H7 (cell line): ENCODE measurements around the gene PTPRD. TPM values are rescaled to one million over a fixed set of nuclear protein-coding genes. Genes with fewer than 3 reads are reported as not detected.

Source experiments
- DNase-seq: peaks from one replicate; pipeline ENCODE4 v3.0.0; 2012
- H3K27me3 ChIP-seq: 2 replicates; pipeline ENCODE4 v1.6.0; 2011; ENCODE audit warnings: mild to moderate bottlenecking, low read length; ENCODE audit not compliant: control insufficient read depth, insufficient read depth
- H3K36me3 ChIP-seq: replicated peaks from 2 replicates; pipeline ENCODE4 v1.5.1; 2011; ENCODE audit warnings: low read length; ENCODE audit not compliant: control insufficient read depth, insufficient read depth
- H3K4me3 ChIP-seq: 2 replicates; pipeline ENCODE4 v1.5.1; 2011; ENCODE audit warnings: low read depth, mild to moderate bottlenecking, control low read depth, low read length, moderate library complexity; ENCODE audit not compliant: insufficient read depth
- total RNA-seq: library from RNA; depleted of rRNA; stranded (reverse); fragments of >200 nt; shearing (Covaris generic); gene quantifications from 2 replicates; pipeline ENCODE4 v1.2.3, GENCODE V29; 2014

The PTPRD gene
- total RNA-seq, 1 experiment from 2014 or later = 21.5 TPM

DNA sequence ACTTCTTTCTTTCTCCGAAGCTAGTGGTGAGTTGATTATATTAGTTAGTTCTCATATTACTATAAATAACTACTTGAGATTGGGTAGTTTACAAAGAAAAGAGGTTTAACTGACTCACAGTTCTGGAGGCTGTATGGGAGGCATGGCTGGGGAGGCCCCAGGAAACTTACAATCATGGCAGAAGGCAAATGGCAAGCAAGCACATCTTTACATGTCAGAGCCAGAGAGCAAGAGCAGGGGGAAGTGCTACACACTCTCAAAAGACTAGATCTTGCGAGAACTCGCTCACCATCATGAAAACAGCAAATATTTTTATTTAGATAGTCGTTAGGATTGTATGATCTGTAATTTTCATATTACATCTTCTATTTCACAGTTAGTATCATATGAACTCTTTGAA, 711.2 kb downstream of the PTPRD start:
- H3K36me3 ChIP-seq = no peaks in the 10 kb centered on the region
- no peaks in the 10 kb centered on the region for H3K27me3 ChIP-seq
- no peak overlapping the region for H3K4me3 ChIP-seq
- DNase-seq = no peak

GRCh38 chr9:9893837-9894236, 719.0 kb downstream of the PTPRD start:
- no peak for DNase-seq
- H3K4me3 ChIP-seq = no peak overlapping the region
- no peaks in the 10 kb centered on the region for H3K36me3 ChIP-seq
- no peaks in the 10 kb centered on the region for H3K27me3 ChIP-seq

DNA sequence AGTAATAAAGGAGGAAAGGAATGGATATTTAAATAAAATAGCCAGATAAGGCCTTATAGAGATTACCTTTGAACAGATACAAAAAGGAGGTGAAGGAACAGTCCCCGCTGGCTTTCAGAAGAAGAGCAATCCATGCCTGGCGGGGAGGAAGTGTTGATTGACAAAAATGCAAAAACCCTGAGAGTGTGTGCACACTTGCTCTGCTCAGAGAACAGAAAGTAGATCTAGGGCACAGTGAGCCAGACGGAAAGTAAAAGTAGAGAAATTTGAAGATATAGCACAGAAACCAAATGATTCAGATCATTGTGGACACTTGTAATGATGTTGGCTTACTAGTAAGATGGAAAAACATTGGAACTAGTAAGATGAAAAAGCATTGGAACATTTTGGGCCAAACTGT, 720.6 kb downstream of the PTPRD start:
- no peak for DNase-seq
- Histone ChIP-seq H3K36me3 (no peaks in the 10 kb centered on the region), H3K27me3 (no peaks in the 10 kb centered on the region), H3K4me3 (no peak overlapping the region)

GRCh38 chr9:9881692-9882091, 731.1 kb downstream of the PTPRD start:
- no peak for DNase-seq
- no peaks in the 10 kb centered on the region for H3K27me3 ChIP-seq
- no peak overlapping the region for H3K4me3 ChIP-seq
- H3K36me3 ChIP-seq = no peaks in the 10 kb centered on the region

DNA sequence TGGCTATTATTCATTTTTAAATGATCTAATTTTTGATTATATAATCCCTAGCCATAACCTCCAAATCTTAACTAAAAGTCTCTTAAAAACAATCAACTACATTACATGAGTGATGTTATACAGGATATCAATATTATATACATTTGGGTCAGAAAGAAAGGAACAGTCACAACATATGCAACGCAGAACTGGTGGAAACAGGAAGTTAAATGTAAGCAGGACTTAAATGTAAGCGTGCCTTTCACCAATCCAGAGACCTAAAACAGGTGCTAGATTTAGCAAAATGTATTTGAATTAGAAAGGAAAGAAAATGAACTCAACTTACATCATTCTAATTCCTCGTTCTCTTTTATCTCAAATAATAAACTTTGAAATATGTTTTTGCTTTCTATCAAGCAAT, 738.5 kb downstream of the PTPRD start:
- Histone ChIP-seq H3K27me3 (no peaks in the 10 kb centered on the region), H3K4me3 (no peak overlapping the region), H3K36me3 (no peaks in the 10 kb centered on the region)
- no peak for DNase-seq

DNA sequence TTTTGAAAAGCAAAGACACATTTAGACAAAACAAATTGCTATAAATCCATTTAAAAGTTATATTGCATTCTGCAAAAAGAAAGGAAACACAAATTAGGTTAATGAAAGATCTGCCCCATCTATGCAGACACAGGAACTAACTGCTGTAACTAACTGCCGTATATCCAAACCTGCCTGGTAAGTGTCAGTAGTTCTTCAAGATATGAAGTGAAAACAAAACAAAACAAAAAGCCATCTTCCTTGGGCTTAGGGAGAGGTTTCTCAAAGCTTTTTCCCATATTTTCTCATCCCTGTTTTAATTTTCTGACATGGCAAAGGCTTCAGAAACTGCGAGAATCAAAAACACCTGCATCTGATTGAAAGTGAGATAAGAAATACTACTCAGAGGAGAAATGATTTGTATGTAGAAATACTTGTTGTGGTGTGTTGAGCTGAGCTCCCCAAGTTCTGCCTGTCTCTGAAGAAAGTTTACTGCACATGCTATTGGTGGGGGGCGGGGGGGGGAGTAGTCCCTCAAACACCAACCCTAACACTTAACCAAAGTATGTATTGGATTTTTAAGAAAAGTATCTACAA, 750.5 kb downstream of the PTPRD start:
- Histone ChIP-seq H3K4me3 (no peak overlapping the region), H3K27me3 (no peaks in the 10 kb centered on the region), H3K36me3 (no peaks in the 10 kb centered on the region)
- DNase-seq = no peak

- H3K4me3 ChIP-seq = peak overlapping the region; percentile 19; the same call in 1 of the 2 replicates
- no peak for DNase-seq
- no peaks in the 10 kb centered on the region for H3K27me3 ChIP-seq
- no peaks in the 10 kb centered on the region for H3K36me3 ChIP-seq
Measured at GRCh38 chr9:9855177-9856078, 757.4 kb downstream of the PTPRD start.

- Histone ChIP-seq H3K4me3 (no peak overlapping the region), H3K36me3 (no peaks in the 10 kb centered on the region), H3K27me3 (no peaks in the 10 kb centered on the region)
- no peak for DNase-seq
Measured at GRCh38 chr9:9847750-9848149, 765.1 kb downstream of the PTPRD start.

- no peak for DNase-seq
- no peaks in the 10 kb centered on the region for H3K27me3 ChIP-seq
- no peak overlapping the region for H3K4me3 ChIP-seq
- no peaks in the 10 kb centered on the region for H3K36me3 ChIP-seq
Measured at GRCh38 chr9:9846557-9846956, 766.2 kb downstream of the PTPRD start.

GRCh38 chr9:9820436-9820835, 792.4 kb downstream of the PTPRD start:
- Histone ChIP-seq H3K4me3 (no peak overlapping the region), H3K36me3 (no peaks in the 10 kb centered on the region), H3K27me3 (no peaks in the 10 kb centered on the region)
- DNase-seq = no peak

GRCh38 chr9:9819886-9820285, 792.9 kb downstream of the PTPRD start:
- Histone ChIP-seq H3K4me3 (no peak overlapping the region), H3K36me3 (no peaks in the 10 kb centered on the region), H3K27me3 (no peaks in the 10 kb centered on the region)
- DNase-seq = no peak

- H3K4me3 ChIP-seq = no peak overlapping the region
- no peak for DNase-seq
- H3K36me3 ChIP-seq = no peaks in the 10 kb centered on the region
- no peaks in the 10 kb centered on the region for H3K27me3 ChIP-seq
Measured at GRCh38 chr9:9817176-9817575, 795.6 kb downstream of the PTPRD start.

GRCh38 chr9:9804109-9804508, 808.7 kb downstream of the PTPRD start:
- H3K4me3 ChIP-seq = no peak overlapping the region
- no peaks in the 10 kb centered on the region for H3K27me3 ChIP-seq
- DNase-seq = no peak
- H3K36me3 ChIP-seq = no peaks in the 10 kb centered on the region

DNA sequence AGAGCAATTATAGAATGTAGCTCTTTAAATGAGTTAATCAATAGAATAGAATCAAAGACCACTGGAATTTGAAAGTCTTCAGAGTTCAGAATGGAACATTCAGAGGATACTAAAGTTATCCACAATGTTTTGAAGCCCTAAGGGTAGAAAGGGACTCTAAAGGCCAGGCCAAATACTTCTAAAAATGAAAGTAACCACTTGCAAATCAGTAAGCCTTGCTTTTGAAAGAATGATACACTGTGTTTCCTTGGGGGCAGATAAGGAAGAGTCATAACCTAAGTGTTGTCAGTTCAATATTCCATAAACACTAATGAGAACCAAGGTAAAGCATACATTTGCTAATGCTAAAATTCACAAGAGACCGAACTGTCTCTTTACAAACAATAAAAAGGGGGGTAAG, 813.5 kb downstream of the PTPRD start:
- DNase-seq = no peak
- H3K4me3 ChIP-seq = no peak overlapping the region
- no peaks in the 10 kb centered on the region for H3K36me3 ChIP-seq
- no peaks in the 10 kb centered on the region for H3K27me3 ChIP-seq

DNA sequence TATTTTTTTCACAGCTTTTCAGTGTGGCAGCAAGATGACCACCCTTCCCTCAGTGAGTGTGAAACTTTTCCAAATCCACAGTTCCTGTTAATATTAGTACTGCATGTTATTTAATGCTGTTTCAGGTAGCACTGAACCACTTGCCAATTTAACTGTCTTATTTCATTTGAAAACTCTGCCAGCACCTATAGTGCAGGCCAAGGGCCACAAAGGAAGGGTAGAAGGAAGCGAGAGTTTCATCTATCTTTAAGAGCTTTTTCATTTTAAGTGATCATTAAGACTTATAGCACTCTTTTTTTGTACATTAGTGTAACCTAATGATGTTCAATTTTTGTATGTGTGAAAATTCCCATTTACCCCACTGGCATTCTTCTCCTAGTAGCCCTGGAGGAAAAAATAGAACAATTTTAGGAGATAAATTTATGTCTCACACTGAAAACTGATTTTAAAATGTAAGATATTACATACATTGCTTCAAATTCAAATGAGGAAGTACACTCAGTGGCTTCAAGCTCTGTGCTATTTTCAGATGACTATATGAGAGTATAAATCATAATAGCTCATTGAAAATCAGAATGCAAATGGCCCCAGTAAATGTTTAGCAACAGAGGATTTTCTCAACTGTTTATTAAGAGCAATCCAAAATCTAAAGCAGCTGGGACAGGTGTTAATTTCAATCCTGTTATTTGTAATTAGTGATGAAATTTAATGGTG, 820.5 kb downstream of the PTPRD start:
- DNase-seq = no peak
- Histone ChIP-seq H3K27me3 (no peaks in the 10 kb centered on the region), H3K4me3 (no peak overlapping the region), H3K36me3 (no peaks in the 10 kb centered on the region)
